Activated naive CD4-positive, alpha-beta T cell treated with anti-CD3 and anti-CD28 coated beads, Interleukin-2, amount 50 U/mL, for 24 hours (primary cell): ENCODE data around the gene SFXN4.
A peak's percentile ranks its signal among the peaks of the same experiment; 100 is the strongest.
"Not testable (repeated sequence)": the region's sequence is repeated elsewhere in the genome, so short reads cannot be mapped to it uniquely, and the experiment has no call there.

Experiments
- H3K27ac Mint-ChIP-seq: one replicate; pipeline ENCODE4 v1.8.0; 2021; ENCODE audit warnings: mild to moderate bottlenecking, mixed read lengths
- H3K27me3 Mint-ChIP-seq: one replicate; pipeline ENCODE4 v1.8.0; 2021; ENCODE audit warnings: mixed read lengths
- H3K36me3 Mint-ChIP-seq: one replicate; pipeline ENCODE4 v1.8.0; 2021; ENCODE audit warnings: mixed read lengths
- H3K4me1 Mint-ChIP-seq: one replicate; pipeline ENCODE4 v1.8.0; 2021; ENCODE audit warnings: mixed read lengths
- H3K4me3 Mint-ChIP-seq: one replicate; pipeline ENCODE4 v1.8.0; 2021; ENCODE audit warnings: mild to moderate bottlenecking, mixed read lengths
- H3K9me3 Mint-ChIP-seq: one replicate; pipeline ENCODE4 v1.8.0; 2021; ENCODE audit warnings: mixed read lengths

SFXN4 gene

DNA sequence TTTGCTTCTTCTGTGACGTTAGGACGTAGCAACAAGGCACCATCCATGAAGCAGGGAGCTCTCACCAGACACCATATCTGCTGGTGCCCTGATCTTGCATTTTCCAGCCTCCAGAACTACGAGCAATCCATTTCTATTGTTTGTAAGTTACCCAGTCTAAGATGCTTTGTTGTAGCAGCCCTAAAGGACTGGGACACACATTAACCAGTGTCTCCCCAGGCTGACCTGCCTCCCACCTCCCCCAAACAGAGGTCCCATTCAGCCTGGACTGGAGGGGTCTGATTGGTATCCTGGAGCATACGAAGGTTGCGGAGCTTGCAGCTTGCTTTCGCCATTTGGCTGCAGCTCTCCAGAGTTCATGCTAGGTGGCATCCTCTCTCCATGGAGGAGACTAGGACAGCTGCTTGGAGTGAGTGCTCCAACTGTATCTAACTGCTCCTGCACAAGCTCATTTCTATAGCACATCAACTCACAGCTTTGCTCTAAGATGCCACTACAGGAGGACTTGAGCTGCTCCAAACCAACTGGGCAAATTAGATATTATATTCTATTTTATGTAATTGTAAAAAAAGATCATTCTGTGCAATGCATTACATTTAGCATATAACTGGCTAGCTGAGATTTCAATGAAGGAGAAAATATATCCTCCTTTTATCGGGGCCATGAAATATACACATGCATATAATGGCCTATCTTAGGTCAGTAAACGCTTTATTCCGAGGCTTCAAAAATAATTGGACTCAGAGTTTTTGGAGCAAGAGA, 33.9 kb upstream of the SFXN4 start:
- Mint-ChIP-seq H3K36me3 (no peaks in the 10 kb centered on the region), H3K4me3 (no peak overlapping the region), H3K9me3 (no peaks in the 10 kb centered on the region), H3K4me1 (peaks cover 17% of the 10 kb centered on the region), H3K27ac (no peak overlapping the region), H3K27me3 (no peaks in the 10 kb centered on the region)

DNA sequence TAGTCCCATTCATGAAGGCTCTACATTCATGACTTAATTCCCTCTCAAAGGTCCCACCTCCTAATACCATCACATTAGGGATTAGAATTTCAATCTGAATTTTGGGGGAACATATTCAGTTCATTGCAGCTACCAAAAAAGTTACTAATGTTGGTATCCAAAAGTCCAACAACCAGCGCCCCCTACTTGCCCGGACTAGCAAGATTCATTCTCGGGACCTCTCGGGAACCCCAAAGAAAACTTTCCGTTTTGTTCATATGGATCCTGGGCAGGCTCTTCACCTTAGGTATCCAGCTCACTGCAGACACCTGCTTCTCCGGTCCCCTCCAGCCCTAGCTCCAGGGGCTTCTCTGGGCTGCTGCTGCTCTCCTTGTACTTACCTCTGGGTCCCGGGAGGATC, 32.9 kb upstream of the SFXN4 start:
- H3K27ac Mint-ChIP-seq: peak overlapping the region; percentile 70
- H3K4me1 Mint-ChIP-seq: peaks cover 17% of the 10 kb centered on the region
- no peak overlapping the region for H3K4me3 Mint-ChIP-seq

DNA sequence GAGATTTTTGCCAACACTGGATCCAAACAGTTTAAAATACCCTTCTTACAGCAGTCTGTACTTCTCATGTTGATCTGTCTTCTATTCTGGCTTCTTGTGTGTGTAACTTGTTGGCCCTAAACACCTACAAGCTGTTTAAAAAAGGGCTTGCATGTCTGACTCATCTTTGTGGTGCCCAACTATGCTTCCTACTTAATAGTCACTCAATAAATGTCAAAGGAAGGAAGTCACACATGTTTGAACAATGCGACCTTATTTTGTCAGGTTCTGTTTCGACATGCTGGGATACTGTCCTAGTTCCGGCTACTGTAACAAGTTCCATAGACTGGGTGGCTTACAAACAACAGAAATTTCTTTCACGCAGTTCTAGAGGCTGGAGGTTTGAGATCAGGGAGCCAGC, 32.4 kb upstream of the SFXN4 start:
- H3K4me1 Mint-ChIP-seq: peaks cover 17% of the 10 kb centered on the region
- peak overlapping the region; percentile 70 for H3K27ac Mint-ChIP-seq
- no peaks in the 10 kb centered on the region for H3K27me3 Mint-ChIP-seq
- H3K36me3 Mint-ChIP-seq: no peaks in the 10 kb centered on the region
- no peaks in the 10 kb centered on the region for H3K9me3 Mint-ChIP-seq
- peak overlapping the region; percentile 44 for H3K4me3 Mint-ChIP-seq

More for the DNA sequence above, 32.9 kb upstream of the SFXN4 start:
- H3K9me3 Mint-ChIP-seq: no peaks in the 10 kb centered on the region
- H3K27me3 Mint-ChIP-seq: no peaks in the 10 kb centered on the region
- no peaks in the 10 kb centered on the region for H3K36me3 Mint-ChIP-seq

DNA sequence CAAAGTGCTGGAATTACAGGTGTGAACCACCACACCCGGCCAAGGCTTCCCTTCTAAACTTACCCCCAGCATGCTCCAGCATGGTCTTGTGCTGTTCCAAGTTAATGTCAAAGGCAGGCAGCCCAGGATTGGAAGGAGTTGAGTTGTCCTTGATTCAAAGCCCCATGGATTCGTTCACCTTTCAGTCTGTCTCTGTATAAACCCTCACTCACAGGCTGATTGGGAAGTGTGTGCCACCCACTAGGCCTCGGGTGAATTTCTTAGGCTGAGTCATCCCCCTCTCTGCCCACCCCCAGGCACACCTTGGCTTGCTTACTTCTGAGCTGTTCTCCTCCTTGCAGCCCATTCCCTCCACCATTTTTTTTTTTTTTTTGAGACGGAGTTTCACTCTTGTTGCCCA, 26.4 kb upstream of the SFXN4 start:
- H3K4me1 Mint-ChIP-seq: peaks cover 23% of the 10 kb centered on the region
- H3K9me3 Mint-ChIP-seq: no peaks in the 10 kb centered on the region
- no peaks in the 10 kb centered on the region for H3K36me3 Mint-ChIP-seq
- H3K4me3 Mint-ChIP-seq: no peak overlapping the region
- H3K27ac Mint-ChIP-seq: no peak overlapping the region
- no peaks in the 10 kb centered on the region for H3K27me3 Mint-ChIP-seq

DNA sequence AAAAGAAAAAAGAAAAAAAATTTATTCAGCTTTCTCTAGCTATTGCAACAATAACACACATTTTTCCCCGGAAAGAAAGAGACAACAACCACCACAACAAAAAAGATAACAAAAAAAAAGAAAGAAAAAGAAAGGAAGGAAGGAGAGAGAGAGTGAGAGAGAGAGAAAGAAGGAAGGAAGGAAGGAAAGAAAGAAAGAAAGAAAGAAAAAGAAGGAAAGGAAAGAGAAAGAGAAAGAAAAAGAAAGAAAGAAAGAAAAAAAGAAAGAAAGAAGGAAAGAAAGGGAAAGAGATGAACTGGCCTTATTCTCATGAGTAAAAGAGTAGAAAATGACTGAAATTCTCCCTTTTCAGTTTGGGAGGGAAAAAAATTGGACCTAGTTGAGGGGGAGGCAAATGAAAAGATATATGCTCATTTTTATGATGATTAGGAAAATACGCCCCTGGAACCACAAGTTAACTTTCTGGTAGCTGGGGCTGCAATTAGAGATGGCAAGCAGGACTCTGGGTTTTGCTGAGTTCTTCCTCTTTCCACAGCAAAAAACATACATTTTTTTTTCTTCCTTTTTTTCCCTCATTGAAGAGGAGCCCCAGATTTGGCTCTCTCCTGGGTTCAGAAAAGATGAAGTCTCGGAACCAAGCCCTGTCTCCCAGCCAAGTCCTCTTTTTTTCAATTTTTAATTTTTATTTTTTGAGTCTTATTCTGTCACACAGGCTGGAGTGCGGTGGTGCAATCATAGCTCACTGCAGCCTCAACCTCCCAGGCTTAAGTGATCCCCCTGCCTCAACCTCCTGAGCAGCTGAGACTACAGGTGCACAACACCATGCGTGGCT, 25.7 kb upstream of the SFXN4 start:
- no peaks in the 10 kb centered on the region for H3K27me3 Mint-ChIP-seq
- peaks cover 23% of the 10 kb centered on the region for H3K4me1 Mint-ChIP-seq
- no peaks in the 10 kb centered on the region for H3K36me3 Mint-ChIP-seq
- no peak overlapping the region for H3K4me3 Mint-ChIP-seq
- peak overlapping the region; percentile 30 for H3K27ac Mint-ChIP-seq
- H3K9me3 Mint-ChIP-seq: no peaks in the 10 kb centered on the region

DNA sequence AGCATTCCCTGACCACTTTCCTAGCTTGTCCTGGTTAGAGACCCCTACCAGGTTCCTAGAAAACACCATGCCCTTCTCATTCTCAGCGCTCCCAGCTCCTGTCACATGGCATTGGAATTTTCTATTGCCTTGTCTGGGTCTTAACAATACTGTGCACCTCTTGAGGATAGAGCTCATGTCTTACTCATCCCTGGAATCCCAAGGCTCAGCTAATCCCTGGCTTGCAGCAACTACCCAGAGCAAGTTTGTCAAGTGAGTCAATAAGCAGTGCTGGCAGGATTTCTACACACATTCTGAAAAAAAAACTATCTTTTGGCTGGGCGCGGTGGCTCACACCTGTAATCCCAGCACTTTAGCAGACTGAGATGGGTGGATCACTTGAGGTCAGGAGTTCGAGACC, 24.8 kb upstream of the SFXN4 start:
- no peaks in the 10 kb centered on the region for H3K9me3 Mint-ChIP-seq
- peak overlapping the region; percentile 8 for H3K27ac Mint-ChIP-seq
- peaks cover 23% of the 10 kb centered on the region for H3K4me1 Mint-ChIP-seq

DNA sequence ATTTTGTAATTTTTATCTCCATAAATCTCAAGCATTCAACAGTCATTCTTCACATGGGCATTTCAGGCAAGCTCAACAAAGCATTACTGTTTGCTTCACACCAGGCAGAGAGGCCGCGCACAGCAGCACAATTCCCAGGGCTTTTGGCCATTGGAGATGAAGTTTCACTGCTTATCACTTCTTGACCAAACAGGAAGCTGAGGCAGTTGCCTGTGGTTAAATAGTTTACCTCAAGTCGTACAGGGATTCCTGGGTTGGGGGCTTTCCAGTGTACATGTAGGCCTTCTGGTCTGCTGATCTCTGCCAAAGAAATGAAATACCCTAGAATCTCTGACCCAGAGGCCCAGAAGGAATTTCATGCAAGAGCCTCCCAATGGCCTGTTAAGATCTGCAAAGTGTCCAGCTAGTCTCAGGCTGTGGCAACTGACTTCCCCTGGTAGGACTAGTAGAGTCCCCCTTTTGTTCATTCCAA, 24.3 kb upstream of the SFXN4 start:
- Mint-ChIP-seq H3K4me3 (no peak overlapping the region), H3K4me1 (peaks cover 23% of the 10 kb centered on the region), H3K36me3 (no peaks in the 10 kb centered on the region), H3K9me3 (no peaks in the 10 kb centered on the region), H3K27ac (peak overlapping the region; percentile 5), H3K27me3 (no peaks in the 10 kb centered on the region)

More for the DNA sequence above, 24.8 kb upstream of the SFXN4 start:
- Mint-ChIP-seq H3K4me3 (no peak overlapping the region), H3K36me3 (no peaks in the 10 kb centered on the region), H3K27me3 (no peaks in the 10 kb centered on the region)

DNA sequence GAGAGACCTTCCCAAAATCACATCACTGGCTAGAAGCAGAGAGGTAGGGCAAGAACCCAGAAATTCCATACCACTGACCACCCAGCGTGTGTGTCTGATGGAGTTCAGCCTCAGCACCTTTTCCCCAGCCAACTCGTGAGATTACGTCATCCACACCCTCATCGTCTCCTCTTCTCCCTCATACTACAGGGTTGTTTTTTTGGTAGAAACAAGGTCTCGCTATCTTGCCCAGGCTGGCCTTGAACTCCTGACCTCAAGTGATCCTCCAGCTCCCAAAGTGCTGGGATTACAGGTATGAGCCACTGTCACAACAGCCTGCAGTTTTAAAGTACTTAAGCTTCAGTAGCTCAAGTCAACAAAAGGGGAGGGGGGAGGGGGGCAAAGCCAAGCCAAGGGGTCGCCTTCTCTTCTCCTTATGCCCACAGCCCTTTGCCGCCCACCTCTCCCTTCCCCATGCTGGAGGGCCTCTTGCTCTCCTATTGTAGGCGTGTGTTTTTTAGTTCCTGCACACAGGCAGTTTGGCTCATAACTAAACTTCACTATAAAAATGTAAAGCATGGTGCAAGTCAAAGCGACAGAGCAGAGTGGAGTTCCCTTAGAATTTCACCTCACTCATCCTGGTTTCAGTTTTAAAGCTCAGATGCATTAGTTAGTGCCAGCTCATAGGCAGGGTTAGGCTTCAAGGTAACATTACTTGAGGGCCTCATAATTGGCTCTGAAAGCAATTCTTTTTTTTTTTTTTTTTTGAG, 18.3 kb upstream of the SFXN4 start:
- H3K4me1 Mint-ChIP-seq: peaks cover 17% of the 10 kb centered on the region
- no peaks in the 10 kb centered on the region for H3K27me3 Mint-ChIP-seq
- H3K27ac Mint-ChIP-seq: no peak overlapping the region
- H3K9me3 Mint-ChIP-seq: no peaks in the 10 kb centered on the region
- no peaks in the 10 kb centered on the region for H3K36me3 Mint-ChIP-seq
- no peak overlapping the region for H3K4me3 Mint-ChIP-seq

DNA sequence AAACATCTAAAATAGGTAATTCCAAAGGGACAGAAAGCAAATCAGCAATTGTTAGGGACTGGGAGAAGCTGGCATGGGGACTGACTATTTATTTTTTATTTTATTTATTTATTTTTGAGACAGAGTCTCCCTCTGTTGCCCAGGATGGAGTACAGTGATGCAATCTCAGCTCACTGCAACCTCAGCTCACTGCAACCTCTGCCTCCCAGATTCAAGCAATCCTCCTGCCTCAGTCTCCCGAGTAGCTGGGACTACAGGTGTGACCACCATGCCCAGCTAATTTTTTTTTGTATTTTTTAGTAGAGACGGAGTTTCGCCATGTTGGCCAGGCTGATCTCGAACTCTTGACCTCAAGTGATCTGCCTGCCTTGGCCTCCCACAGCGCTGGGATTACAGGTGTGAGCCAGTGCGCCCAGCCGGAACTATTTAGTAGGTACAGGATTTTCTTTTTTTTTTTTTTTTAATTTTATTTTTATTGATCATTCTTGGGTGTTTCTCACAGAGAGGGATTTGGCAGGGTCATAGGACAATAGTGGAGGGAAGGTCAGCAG, 15.4 kb upstream of the SFXN4 start:
- not testable (repeated sequence) for H3K27ac Mint-ChIP-seq, H3K4me3 Mint-ChIP-seq, H3K27me3 Mint-ChIP-seq, H3K36me3 Mint-ChIP-seq, H3K9me3 Mint-ChIP-seq
- H3K4me1 Mint-ChIP-seq: peaks cover 35% of the 10 kb centered on the region

DNA sequence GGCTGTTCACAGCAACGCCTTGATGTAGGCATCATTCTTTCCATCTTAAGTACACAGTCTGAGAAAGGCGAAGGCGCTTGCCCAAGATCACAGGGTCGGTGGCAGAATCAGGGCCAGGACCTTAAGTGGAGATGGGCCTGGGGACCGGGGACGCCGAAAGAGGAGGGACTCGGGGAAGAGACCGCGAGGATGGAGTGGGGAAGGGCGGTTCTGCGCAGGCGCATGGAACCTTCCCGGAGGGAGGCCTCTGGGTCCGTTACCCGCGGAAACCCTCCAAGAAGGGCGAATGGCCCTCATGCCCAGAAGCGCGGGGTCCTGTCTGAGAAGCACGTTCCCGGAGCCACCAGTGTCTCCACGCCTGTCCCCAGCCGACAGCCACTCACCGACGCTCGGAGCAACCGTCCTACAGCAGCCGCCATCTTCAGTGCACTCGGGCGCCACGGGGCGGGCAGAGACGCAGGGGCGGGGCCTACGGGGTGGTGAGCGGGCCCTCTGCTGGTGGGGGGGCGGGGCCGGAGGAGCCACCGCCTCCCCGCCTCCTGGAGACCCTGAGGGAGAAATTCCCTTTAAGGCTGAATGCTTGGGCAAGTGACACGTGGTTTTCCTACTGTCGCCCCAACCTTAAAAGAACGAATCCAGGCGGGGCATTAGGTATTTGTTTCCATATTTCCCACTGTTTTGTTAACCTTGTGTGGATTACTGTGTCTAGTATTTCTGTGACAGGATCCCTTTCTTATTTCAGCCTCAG, 13.0 kb upstream of the SFXN4 start, which contains the start of gene PRDX3:
Gene PRDX3, minus strand, starts transcription at position 441 of the 748 bp plus-strand sequence. Its CDS starts 22 bp downstream, at position 419.
- Mint-ChIP-seq H3K4me1 (peaks cover 38% of the 10 kb centered on the region), H3K9me3 (no peaks in the 10 kb centered on the region), H3K36me3 (peaks cover 11% of the 10 kb centered on the region), H3K4me3 (peak within 1 kb of the TSS; percentile 99), H3K27ac (peak within 1 kb of the TSS; percentile 99), H3K27me3 (no peaks in the 10 kb centered on the region)

DNA sequence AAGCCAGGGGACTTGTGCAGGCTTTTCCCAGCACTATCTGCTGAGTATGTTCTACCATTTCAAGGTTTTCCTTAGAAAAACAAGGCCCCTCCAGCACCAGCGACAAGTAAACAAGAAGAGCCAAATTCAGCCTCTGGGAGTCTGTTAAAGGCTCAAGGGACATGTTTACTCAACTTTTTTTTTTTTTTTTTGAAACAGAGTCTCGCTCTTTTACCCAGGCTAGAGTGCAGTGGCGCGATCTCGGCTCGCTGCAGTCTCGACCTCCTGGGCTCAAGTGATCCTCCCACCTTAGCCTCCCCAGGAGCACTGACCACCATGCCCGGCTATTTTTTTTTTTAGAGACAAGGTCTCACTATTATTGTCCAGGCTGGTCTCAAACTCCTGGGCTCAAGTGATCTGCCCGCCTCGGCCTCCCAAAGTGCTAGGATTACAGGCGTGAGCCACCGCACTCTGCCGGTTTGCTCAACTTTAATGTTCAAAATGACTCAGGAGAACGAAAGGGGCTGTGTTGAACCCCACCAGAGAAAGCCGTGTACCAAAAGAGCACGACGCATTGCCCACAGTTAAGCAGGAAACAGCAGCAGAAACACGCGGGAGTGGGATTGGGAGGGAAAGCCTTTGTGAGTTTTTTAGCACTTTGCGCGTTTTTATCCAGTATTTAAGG, 12.3 kb upstream of the SFXN4 start:
- H3K27ac Mint-ChIP-seq: peak overlapping the region; percentile 99
- H3K9me3 Mint-ChIP-seq: no peaks in the 10 kb centered on the region
- peaks cover 11% of the 10 kb centered on the region for H3K36me3 Mint-ChIP-seq
- H3K27me3 Mint-ChIP-seq: no peaks in the 10 kb centered on the region
- H3K4me3 Mint-ChIP-seq: peak overlapping the region; percentile 99
- peaks cover 38% of the 10 kb centered on the region for H3K4me1 Mint-ChIP-seq

DNA sequence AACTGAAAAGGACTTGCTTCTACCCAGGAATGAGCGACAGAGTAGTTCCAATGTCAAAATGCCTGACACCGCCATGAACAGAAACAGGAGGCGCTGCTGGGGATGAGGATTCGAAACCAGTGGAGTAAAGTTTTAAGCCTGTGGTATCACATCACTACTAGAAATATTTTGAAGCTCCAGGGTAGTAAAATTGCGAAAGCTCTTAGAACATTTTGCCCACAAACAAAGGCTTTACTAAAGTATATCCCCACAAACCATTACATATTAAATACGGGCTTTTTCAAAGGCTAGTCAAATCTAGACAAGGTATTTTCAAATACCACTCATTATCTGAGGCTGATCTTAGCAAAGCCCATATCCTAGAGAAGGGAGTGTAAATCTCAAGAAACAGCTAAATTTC, 10.7 kb upstream of the SFXN4 start:
- Mint-ChIP-seq H3K27me3 (no peaks in the 10 kb centered on the region), H3K9me3 (no peaks in the 10 kb centered on the region), H3K36me3 (peaks cover 17% of the 10 kb centered on the region), H3K27ac (peak overlapping the region; percentile 43), H3K4me3 (peak overlapping the region; percentile 99), H3K4me1 (peaks cover 38% of the 10 kb centered on the region)

DNA sequence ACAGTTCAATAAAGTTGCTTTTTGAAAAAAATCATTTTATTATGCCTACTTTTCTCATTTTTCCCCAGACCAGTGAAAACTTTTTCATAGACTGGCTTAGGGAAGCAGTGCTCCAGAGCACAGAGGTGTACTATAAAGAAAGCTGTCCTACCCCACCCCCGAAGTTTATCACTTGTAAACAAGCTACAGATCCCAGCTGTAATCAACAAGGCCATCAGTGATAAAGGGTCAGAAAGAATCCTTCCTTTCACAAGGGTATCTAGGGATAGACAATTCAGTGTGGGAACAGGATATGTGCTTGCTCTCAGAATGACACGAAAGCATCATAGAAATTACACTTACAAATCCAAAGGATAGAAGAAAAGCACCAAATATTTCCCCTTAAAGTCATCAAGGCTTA, 8.6 kb upstream of the SFXN4 start:
- Mint-ChIP-seq H3K4me3 (no peak overlapping the region), H3K27me3 (no peaks in the 10 kb centered on the region), H3K36me3 (peaks cover 17% of the 10 kb centered on the region), H3K4me1 (peaks cover 30% of the 10 kb centered on the region), H3K27ac (no peak overlapping the region), H3K9me3 (no peaks in the 10 kb centered on the region)

DNA sequence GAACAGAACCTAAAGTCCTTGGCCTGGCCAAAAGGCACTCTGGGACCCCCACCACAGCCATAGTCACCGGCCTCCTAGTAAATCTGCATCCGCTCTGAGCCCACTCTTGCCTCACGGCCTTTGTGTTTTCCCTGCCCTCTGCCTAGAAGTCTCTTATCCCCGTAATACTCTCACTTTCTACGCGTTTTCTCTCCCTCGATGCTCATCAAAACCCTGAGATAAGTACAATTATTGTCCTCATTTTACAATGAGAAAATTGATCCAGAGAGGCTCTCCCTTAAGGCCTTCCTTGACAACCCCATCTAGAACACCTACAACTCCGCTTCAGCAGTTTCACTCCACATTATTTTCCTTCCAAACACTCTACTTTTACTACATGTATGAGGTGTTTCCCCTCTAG, 1.5 kb upstream of the SFXN4 start:
- Mint-ChIP-seq H3K9me3 (no peaks in the 10 kb centered on the region), H3K27ac (peak overlapping the region; percentile 63), H3K4me3 (peak overlapping the region; percentile 90), H3K36me3 (peaks cover 5% of the 10 kb centered on the region), H3K27me3 (no peaks in the 10 kb centered on the region), H3K4me1 (peaks cover 33% of the 10 kb centered on the region)
